ENCODE data around the gene OTUD7B.

DNA sequence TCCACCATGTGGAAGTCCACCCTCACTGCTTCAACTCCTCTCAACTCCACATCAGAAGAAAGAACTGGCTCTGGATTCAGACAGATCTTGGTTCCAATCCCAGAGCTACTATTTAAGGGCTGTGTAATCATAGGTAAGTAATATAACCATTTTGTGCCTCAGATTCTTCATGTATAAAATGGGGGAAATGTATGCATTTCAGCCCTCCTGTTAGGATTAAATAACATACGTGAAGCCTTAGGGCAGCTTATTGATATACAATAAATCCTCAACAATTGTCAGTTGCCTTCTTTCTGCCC is 23.3 kb downstream of the OTUD7B start:
- TF ChIP-seq POLR2AphosphoS5 (IDR thresholded peaks at IDR 0.05; ENCODE audit: low read depth, low read length) (no peak), POLR2A (IDR thresholded peaks at IDR 0.05; ENCODE audit: low read depth, low read length) (no peak), TAF1 (IDR thresholded peaks at IDR 0.05; ENCODE audit: low read depth, low read length) (no peak), SPI1 (IDR thresholded peaks at IDR 0.05; ENCODE audit: low read depth, low read length) (no peak), PAX5 (IDR thresholded peaks at IDR 0.05; ENCODE audit: insufficient read depth, low read length, severe bottlenecking) (no peak), POU2F2 (IDR thresholded peaks at IDR 0.05; ENCODE audit: low read depth, low read length) (no peak)
